ENCODE measurements around the gene ANXA1. TPM values are rescaled to one million over a fixed set of nuclear protein-coding genes. Genes with fewer than 3 reads are reported as not detected.

The ANXA1 gene
- total and polyA plus RNA-seq, 2 experiments from 2014 or later: 4.9 to 5.8 TPM

DNA sequence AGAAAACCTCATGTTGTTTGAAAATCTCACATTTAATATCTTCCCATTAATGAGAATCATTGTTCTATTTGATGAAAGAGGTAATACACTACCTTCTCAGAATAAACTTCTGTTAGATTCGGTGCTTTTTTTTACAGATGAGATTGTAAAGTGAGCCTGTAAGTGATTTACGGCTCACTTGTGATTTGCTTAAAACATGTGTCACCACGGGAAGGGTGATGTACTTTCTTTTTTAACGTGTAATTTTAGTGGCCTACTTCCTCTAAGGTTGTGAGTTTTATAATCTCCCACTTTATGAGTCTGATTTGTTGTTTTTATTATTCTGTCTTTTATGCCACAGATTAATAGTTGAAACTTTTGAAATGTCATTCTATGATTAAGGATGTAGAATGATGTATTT lies 15.9 kb downstream of the ANXA1 start:
- no peaks in the 10 kb centered on the region for H3K27me3 ChIP-seq (ENCODE audit: insufficient read depth)
- Mint-ChIP-seq H3K36me3 (ENCODE audit: low read depth) (no peaks in the 10 kb centered on the region), H3K4me3 (no peak overlapping the region), H3K27ac (no peak overlapping the region), H3K27me3 (ENCODE audit: insufficient read depth, low read depth, poor library complexity) (peaks cover 6% of the 10 kb centered on the region), H3K4me1 (peaks cover 11% of the 10 kb centered on the region; the same call in 2 of the 3 replicates), H3K9me3 (no peaks in the 10 kb centered on the region)
- no peaks in the 10 kb centered on the region for H3K9me2 ChIP-seq (ENCODE audit: insufficient read depth)
- DNase-seq (ENCODE audit: low spot score) (no peak), ATAC-seq (no peak)
- H2AFZ ChIP-seq: no peak overlapping the region
- peaks cover 3% of the 10 kb centered on the region; the same call in 1 of the 2 replicates for H3K4me1 ChIP-seq (ENCODE audit: insufficient read depth)
- H4K20me1 ChIP-seq (replicated peaks; ENCODE audit: insufficient read depth): no peaks in the 10 kb centered on the region
- H3K27ac ChIP-seq (ENCODE audit: low read depth): no peak overlapping the region
- no peaks in the 10 kb centered on the region for H3K79me2 ChIP-seq (replicated peaks; ENCODE audit: insufficient read depth)
- TF ChIP-seq CTCF (conservative IDR thresholded peaks at IDR 0.05; ENCODE audit: low read depth in 2 of 2) (no peak), JUNB (IDR thresholded peaks at IDR 0.05; ENCODE audit: unreplicated experiment) (no peak), ZNF114 (CRISPR knock-in tag; IDR thresholded peaks at IDR 0.05) (no peak), CREB1 (CRISPR knock-in tag; IDR thresholded peaks at IDR 0.05; ENCODE audit: low read depth) (no peak), STAT1 (IDR thresholded peaks at IDR 0.05; ENCODE audit: unreplicated experiment) (no peak), EZH2 (IDR thresholded peaks at IDR 0.05; ENCODE audit: low read depth, unreplicated experiment) (no peak)
- TF ChIP-seq, protein P1, sequence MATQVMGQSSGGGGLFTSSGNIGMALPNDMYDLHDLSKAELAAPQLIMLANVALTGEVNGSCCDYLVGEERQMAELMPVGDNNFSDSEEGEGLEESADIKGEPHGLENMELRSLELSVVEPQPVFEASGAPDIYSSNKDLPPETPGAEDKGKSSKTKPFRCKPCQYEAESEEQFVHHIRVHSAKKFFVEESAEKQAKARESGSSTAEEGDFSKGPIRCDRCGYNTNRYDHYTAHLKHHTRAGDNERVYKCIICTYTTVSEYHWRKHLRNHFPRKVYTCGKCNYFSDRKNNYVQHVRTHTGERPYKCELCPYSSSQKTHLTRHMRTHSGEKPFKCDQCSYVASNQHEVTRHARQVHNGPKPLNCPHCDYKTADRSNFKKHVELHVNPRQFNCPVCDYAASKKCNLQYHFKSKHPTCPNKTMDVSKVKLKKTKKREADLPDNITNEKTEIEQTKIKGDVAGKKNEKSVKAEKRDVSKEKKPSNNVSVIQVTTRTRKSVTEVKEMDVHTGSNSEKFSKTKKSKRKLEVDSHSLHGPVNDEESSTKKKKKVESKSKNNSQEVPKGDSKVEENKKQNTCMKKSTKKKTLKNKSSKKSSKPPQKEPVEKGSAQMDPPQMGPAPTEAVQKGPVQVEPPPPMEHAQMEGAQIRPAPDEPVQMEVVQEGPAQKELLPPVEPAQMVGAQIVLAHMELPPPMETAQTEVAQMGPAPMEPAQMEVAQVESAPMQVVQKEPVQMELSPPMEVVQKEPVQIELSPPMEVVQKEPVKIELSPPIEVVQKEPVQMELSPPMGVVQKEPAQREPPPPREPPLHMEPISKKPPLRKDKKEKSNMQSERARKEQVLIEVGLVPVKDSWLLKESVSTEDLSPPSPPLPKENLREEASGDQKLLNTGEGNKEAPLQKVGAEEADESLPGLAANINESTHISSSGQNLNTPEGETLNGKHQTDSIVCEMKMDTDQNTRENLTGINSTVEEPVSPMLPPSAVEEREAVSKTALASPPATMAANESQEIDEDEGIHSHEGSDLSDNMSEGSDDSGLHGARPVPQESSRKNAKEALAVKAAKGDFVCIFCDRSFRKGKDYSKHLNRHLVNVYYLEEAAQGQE (IDR thresholded peaks at IDR 0.05; ENCODE audit: unreplicated experiment): no peak
- no peak overlapping the region for H3K4me2 ChIP-seq
- no peak overlapping the region for H3K4me3 ChIP-seq
- no peaks in the 10 kb centered on the region for H3K36me3 ChIP-seq (ENCODE audit: insufficient read depth)
- H3F3A ChIP-seq (replicated peaks; ENCODE audit: low read depth): no peaks in the 10 kb centered on the region

DNA sequence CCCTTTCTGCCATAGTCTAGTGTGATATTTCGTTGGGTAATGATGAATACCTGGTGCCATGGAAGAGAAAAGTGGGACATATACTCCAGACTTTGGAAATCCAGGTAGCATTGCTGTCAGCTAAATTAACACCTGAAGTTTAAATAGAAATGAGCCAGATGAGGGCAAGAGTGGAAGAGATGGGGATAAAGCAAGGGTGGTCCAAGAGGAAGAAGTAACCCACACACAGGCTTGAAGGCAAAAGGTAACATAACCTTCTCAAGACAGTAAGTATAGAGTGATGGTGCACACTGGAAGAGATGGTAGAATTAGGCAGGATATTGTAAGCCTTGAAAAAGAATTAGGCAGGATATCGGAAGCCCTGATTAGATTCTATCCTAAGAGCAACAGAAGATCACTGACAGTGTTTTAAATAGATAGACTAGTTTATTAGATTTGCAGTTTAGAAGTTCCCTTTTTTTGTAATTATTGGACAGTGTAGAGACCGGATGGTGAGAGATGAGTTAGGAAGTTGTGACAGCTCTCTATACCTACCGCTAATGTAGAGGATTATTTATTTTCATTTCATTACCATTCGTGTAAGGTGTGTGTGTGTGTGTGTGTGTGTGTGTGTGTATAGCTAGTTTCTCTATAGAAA lies 16.8 kb downstream of the ANXA1 start:
- Mint-ChIP-seq H3K27me3 (ENCODE audit: insufficient read depth, low read depth, poor library complexity) (peaks cover 6% of the 10 kb centered on the region), H3K27ac (no peak overlapping the region), H3K4me1 (peaks cover 4% of the 10 kb centered on the region; the same call in 2 of the 3 replicates), H3K4me3 (no peak overlapping the region), H3K36me3 (ENCODE audit: low read depth) (no peaks in the 10 kb centered on the region), H3K9me3 (no peaks in the 10 kb centered on the region)
- no peaks in the 10 kb centered on the region for H3K36me3 ChIP-seq (ENCODE audit: insufficient read depth)
- ATAC-seq: no peak
- no peak overlapping the region for H3K4me2 ChIP-seq
- H4K20me1 ChIP-seq (replicated peaks; ENCODE audit: insufficient read depth): no peaks in the 10 kb centered on the region
- H3F3A ChIP-seq (replicated peaks; ENCODE audit: low read depth): no peaks in the 10 kb centered on the region
- no peaks in the 10 kb centered on the region for H3K79me2 ChIP-seq (replicated peaks; ENCODE audit: insufficient read depth)
- no peaks in the 10 kb centered on the region for H3K9me2 ChIP-seq (ENCODE audit: insufficient read depth)
- no peak overlapping the region for H3K27ac ChIP-seq (ENCODE audit: low read depth)
- H2AFZ ChIP-seq: no peak overlapping the region
- no peak overlapping the region for H3K4me3 ChIP-seq
- no peak for DNase-seq (ENCODE audit: low spot score)
- H3K27me3 ChIP-seq (ENCODE audit: insufficient read depth): no peaks in the 10 kb centered on the region
- H3K4me1 ChIP-seq (ENCODE audit: insufficient read depth): peaks cover under 1% of the 10 kb centered on the region; the same call in 1 of the 2 replicates
- TF ChIP-seq POLR2AphosphoS5 (IDR thresholded peaks at IDR 0.05; ENCODE audit: low read depth) (no peak), ZNF114 (CRISPR knock-in tag; IDR thresholded peaks at IDR 0.05) (no peak), EZH2phosphoT487 (IDR thresholded peaks at IDR 0.05; ENCODE audit: unreplicated experiment) (no peak)
- TF ChIP-seq, protein P1 (IDR thresholded peaks at IDR 0.05; ENCODE audit: unreplicated experiment): no peak
